Panc1 (cell line): Measurements from ENCODE around the gene BRPF1.

Experiments
- CTCF ChIP-seq: fragments of 450-650 bp; IDR thresholded peaks from 2 replicates; pipeline ENCODE4 v1.5.1; 2017; ENCODE audit warnings: mild to moderate bottlenecking
- POLR2AphosphoS5 ChIP-seq: IDR thresholded peaks from 2 replicates; pipeline ENCODE4 v1.6.1; 2012; ENCODE audit warnings: mild to moderate bottlenecking, low read depth, low read length, moderate library complexity
- REST ChIP-seq, 2 experiments: IDR thresholded peaks; 2 replicates each; pipeline ENCODE4 v1.6.1; 2011 to 2012; ENCODE audit warnings: low read depth in 2 of 2, control low read depth in 1 of 2, low read length in 1 of 2, mild to moderate bottlenecking in 1 of 2, moderate library complexity in 1 of 2; ENCODE audit not compliant: insufficient read depth in 1 of 2
- SIN3A ChIP-seq: IDR thresholded peaks from 2 replicates; pipeline ENCODE4 v1.6.1; 2012; ENCODE audit warnings: low read depth, mild to moderate bottlenecking, low read length, moderate library complexity, borderline replicate concordance; ENCODE audit not compliant: insufficient read depth
- TCF7L2 ChIP-seq: IDR thresholded peaks from 2 replicates; pipeline ENCODE4 v1.6.1; 2011; ENCODE audit warnings: mild to moderate bottlenecking, low read depth, low read length, inconsistent platforms

- TF ChIP-seq CTCF (no peak), POLR2AphosphoS5 (no peak), TCF7L2 (no peak), SIN3A (no peak), REST (IDR thresholded peaks at IDR 0.05; ENCODE audit: insufficient read depth in 1 of 2, low read depth in 2 of 2, low read length in 1 of 2) (no peak)
These were observed 53.4 kb downstream of the BRPF1 start for GRCh38 chr3:9784965-9785364.
